Thoracic aorta (tissue), 2 donors: ENCODE data around the gene PLGLB1. TPM values are rescaled to one million over a fixed set of nuclear protein-coding genes. Genes with fewer than 3 reads are reported as not detected.
"Not testable (repeated sequence)": the region's sequence is repeated elsewhere in the genome, so short reads cannot be mapped to it uniquely, and the experiment has no call there.

Experiments
- ATAC-seq: fragments of 150-250 bp; one replicate; pipeline ENCODE4 v1.8.0; 2017; ENCODE audit warnings: low read depth; ENCODE audit not compliant: insufficient number of reproducible peaks, low FRiP score
- DNase-seq: peaks from one replicate; pipeline ENCODE4 v3.0.0-alpha.2; 2020; ENCODE audit warnings: low spot score
- H3K27ac ChIP-seq, 2 donors: fragments of 200-600 bp; sonication (generic); 1 replicate in 1 of 2; 2 replicates in 1 of 2; pipeline ENCODE4 v1.5.1; 2016; ENCODE audit warnings: mild to moderate bottlenecking in 2 of 2, moderate library complexity in 2 of 2
- H3K27me3 ChIP-seq: fragments of 200-600 bp; sonication (generic); replicated peaks from 2 replicates; pipeline ENCODE4 v1.6.0; 2016; ENCODE audit warnings: mild to moderate bottlenecking; ENCODE audit not compliant: insufficient read depth
- H3K36me3 ChIP-seq: fragments of 200-600 bp; sonication (generic); one replicate; pipeline ENCODE4 v1.5.1; 2016
- H3K4me1 ChIP-seq, 2 donors: fragments of 200-600 bp; sonication (generic); 1 replicate in 1 of 2; 2 replicates in 1 of 2; pipeline versions ENCODE4 v1.5.1 to v1.6.0; 2016; ENCODE audit warnings: low read depth in 2 of 2, mild to moderate bottlenecking in 1 of 2; ENCODE audit not compliant: control insufficient read depth in 1 of 2
- H3K4me3 ChIP-seq: fragments of 200-600 bp; sonication (generic); 2 replicates; pipeline ENCODE4 v1.5.1; 2016; ENCODE audit warnings: mild to moderate bottlenecking
- H3K9me3 ChIP-seq: fragments of 200-600 bp; sonication (generic); 2 replicates; pipeline ENCODE4 v1.5.1; 2016
- total RNA-seq, 2 donors: library from RNA; depleted of rRNA; stranded (reverse); fragments of >200 nt; gene quantifications; one replicate each; pipeline versions ENCODE4 v1.1.0 to v1.2.3, GENCODE V29; 2016

The PLGLB1 gene
- 1 to 10 TPM; 2.0 to 8.4 TPM for total RNA-seq

DNA sequence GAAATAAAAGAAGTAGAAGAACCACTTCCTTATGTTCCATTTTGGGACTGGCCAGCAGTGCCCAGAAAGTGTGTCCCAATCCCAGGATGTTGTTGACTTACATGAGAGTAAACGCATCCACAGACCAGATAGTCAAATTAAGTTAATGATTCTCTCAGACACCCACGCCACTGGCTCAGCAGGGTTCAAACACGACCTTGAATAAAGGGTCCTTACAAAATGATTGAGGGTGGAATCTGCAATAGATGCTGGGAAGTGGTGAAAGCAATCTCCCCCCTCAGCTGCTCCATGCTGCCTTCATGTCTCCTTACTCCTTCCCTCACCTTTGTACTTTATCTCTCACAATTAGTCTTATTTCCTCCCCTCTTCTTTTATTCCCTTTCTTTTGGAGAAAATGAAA is at the start of gene PLGLB1:
Gene PLGLB1, minus strand, starts transcription at position 101 of the 400 bp plus-strand sequence. Its CDS starts 61 bp downstream, at position 40.
- H3K27ac ChIP-seq, DNase-seq, H3K9me3 ChIP-seq, H3K36me3 ChIP-seq, H3K27me3 ChIP-seq, H3K4me3 ChIP-seq, ATAC-seq, H3K4me1 ChIP-seq: not testable (repeated sequence)

DNA sequence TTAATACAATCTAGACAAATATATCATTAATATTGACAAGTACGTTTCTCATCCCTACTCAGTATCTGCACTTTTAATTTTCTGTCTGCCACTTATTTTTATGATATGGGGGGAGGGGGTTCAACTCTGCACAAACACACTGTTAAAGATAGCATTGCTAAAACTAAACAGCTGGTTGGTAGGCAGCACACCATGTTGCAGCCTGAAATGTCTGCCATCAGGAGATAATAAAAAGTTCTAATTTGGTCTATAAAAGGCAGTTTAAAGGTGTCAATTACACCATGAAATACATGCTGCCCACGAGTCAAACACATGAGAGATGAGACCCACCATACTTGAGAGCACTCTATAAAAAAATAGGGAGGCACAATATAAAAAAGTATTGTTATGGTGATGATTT is 42.7 kb upstream of the PLGLB1 start:
- DNase-seq, H3K9me3 ChIP-seq, H3K36me3 ChIP-seq, ATAC-seq, H3K4me3 ChIP-seq, H3K27me3 ChIP-seq, H3K4me1 ChIP-seq, H3K27ac ChIP-seq: not testable (repeated sequence)

DNA sequence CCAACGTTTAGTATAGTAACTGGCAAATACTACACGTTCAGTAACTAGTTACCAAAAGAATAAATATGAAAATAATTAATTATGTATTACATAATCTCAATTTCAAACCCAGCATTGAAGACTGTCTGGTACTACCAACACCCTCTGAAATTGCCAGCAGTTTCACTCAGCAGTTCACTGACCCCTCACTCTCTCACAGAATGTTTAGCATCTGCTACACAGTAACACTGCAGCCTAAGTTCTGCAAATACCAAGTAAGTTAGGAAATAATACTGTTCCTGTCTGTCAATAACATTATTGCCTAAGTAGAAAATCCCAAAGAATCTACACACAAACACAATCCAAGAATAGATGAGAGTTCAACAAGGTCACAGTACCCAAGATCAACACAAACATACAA is 41.8 kb upstream of the PLGLB1 start:
- not testable (repeated sequence) for ATAC-seq, H3K4me1 ChIP-seq, H3K27me3 ChIP-seq, H3K36me3 ChIP-seq, H3K9me3 ChIP-seq, DNase-seq, H3K27ac ChIP-seq, H3K4me3 ChIP-seq

DNA sequence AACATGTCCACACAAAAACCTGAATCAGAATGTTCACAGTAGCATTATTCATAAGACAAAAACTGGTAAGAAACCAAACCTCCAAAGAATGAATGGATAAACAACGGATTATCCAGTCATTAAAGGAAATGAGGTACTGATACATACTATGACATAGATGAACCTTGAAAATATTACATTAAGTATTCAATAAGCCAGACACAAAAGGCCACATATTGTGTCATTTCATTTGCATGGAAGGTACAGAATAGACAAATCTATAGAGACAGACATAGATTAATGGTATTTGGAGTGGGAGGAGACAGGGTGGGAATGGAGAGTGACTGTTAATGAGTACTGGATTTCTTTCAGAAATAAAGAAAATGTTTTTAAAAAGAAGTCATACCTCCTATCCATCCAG is 39.9 kb upstream of the PLGLB1 start:
- H3K27ac ChIP-seq, ATAC-seq, H3K9me3 ChIP-seq, H3K4me1 ChIP-seq, H3K4me3 ChIP-seq, H3K27me3 ChIP-seq, DNase-seq, H3K36me3 ChIP-seq: not testable (repeated sequence)

DNA sequence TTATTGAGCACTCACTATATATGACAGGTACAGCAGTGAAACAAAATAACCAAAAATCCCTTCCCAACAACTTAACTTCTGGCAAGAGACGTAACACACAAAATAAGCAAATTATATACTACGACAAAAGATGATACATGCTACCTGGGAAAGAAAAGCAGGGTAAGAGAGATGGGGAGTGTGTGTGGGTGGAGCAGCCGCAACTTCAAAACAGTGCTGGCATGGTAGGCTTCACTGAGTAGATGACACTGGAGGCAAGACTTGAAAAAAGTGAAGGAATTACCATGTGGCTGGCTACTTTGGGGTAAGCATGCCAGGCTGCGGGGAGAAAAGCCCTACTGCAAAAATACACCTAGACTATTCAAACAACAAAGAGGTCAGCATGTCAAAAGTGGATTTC is 36.0 kb upstream of the PLGLB1 start:
- H3K36me3 ChIP-seq, DNase-seq, H3K4me3 ChIP-seq, H3K27me3 ChIP-seq, H3K4me1 ChIP-seq, ATAC-seq, H3K27ac ChIP-seq, H3K9me3 ChIP-seq: not testable (repeated sequence)

DNA sequence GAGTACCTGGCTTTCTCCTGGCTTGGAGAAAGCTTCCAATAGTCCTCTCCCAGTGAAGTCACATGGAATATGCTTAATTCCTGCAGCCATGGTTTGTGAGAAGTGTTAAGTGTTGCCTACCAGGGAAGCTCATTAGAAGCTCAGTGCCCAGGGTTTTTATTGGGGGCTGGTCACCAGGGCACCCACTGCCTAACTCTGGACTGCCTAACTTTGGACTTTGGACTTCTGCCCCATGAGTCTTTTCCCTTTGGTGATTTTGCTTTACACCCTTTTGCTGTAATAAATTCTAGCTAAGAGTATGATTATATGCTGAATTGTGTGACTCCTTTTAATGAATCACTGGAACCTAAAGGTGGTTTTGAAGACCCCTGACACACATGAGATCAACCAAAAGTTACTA is 35.2 kb upstream of the PLGLB1 start:
- not testable (repeated sequence) for H3K27me3 ChIP-seq, H3K27ac ChIP-seq, H3K4me3 ChIP-seq, H3K4me1 ChIP-seq, DNase-seq, H3K36me3 ChIP-seq, H3K9me3 ChIP-seq, ATAC-seq

DNA sequence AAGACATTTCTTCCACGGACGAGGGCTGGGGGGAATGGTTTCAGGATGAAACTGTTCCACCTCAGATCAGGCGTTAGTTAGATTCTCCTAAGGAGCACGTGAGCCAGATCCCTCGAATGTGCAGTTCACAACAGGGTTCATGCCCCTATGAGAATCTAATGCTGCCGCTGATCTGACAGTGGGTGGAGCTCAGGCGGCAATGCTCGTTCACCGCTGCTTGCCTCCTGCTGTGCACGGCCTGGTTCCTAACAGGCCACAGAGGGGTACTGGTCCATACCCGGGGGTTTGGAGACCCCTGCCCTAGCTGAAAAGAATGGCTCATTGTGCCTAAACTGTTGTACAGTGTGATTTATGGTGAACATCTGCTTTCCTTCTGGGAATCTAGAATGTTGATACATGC is 34.8 kb upstream of the PLGLB1 start:
- H3K9me3 ChIP-seq, H3K36me3 ChIP-seq, H3K27ac ChIP-seq, ATAC-seq, DNase-seq, H3K4me1 ChIP-seq, H3K4me3 ChIP-seq, H3K27me3 ChIP-seq: not testable (repeated sequence)

DNA sequence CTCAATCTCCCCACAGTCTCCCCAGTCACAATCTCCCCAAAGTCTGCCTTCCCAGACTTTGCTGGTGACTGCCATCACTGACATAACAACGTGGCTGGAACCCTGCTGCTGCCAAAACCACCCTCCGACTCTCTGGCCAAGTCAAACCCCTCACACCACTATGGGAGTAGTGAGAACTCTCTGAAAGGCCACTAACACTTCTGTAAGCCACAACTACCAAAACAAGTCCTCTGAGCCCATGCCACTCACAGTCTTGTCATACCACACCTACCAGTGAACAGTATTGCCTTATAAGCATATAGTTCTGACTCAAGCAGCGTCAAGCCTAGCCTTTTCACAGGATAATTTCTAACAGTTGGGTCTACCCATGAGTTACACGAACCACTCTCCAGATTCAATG is 32.7 kb upstream of the PLGLB1 start:
- not testable (repeated sequence) for H3K9me3 ChIP-seq, H3K27me3 ChIP-seq, ATAC-seq, H3K36me3 ChIP-seq, DNase-seq, H3K4me3 ChIP-seq, H3K4me1 ChIP-seq, H3K27ac ChIP-seq

DNA sequence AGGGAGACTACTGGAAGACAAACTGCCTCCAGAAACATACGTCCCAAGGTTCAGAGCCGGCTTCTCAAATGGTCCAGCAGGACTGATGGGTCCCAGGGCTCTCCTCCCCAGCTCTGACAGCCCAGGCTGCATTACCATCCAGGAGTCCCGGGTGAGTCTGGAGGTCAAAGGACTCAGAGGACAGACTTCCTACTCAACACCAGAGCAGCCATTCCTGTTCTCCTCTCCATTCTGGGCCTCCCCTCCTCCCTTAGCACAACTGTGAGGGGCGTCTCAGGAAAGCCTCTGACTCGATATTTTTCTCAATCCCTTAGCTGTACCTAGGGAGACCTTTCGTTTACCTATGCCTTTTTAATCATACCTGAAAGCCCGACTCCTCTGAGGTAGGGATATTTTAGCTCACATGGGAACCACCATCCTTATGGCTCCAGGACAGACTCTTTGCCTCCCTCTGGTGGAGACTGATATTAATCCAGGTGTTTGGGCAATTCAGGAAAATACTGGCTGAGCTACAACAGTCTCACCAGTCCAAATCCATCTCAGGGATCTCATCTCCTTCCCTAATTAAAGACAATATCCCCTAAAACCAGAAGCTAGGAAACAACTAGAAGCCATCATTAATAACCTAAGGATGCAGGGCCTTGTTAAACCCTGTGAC is 19.8 kb upstream of the PLGLB1 start:
- H3K9me3 ChIP-seq, H3K27me3 ChIP-seq, H3K4me1 ChIP-seq, H3K36me3 ChIP-seq, DNase-seq, ATAC-seq, H3K27ac ChIP-seq, H3K4me3 ChIP-seq: not testable (repeated sequence)

DNA sequence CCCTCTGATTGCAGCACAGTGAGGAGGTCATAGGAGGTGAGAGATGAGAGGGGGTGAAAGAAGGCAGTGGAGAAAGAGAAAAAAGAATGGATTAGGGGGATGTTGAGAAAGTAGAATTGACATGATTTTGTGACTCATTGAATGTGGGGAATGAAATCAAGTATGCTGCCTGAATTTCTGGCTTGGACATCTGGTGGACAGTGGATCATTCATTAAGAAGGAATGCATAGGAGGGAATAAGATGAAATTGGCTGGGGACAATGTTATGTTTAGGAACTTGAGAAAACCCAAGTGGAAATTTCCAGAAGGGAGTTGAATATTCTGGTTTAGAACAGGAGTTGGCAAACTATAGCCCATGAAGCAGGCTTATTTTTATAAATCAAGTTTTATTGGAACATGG is 7.0 kb upstream of the PLGLB1 start:
- not testable (repeated sequence) for H3K27me3 ChIP-seq, ATAC-seq, H3K4me3 ChIP-seq, H3K4me1 ChIP-seq, H3K36me3 ChIP-seq, H3K27ac ChIP-seq, H3K9me3 ChIP-seq, DNase-seq

DNA sequence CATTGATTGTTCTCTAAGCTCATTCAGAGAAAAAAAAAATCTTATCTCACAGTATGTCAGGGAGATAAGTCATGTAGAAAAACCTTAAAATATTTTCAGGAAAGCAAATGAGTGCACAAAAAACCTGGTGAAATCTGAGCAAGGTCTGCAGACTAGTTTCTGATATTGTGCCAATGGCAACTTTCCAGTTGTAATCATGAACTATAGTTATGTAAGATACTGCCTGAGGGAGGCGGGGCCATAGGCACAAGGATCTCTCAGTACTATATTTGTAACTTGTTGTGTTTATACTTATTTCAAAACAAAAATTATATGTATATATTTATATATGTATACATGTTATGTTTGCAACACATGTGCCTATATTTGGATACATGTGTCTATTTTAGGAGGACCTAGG is 5.2 kb upstream of the PLGLB1 start:
- H3K27me3 ChIP-seq, H3K9me3 ChIP-seq, H3K36me3 ChIP-seq, DNase-seq, H3K4me3 ChIP-seq, H3K27ac ChIP-seq, H3K4me1 ChIP-seq, ATAC-seq: not testable (repeated sequence)

DNA sequence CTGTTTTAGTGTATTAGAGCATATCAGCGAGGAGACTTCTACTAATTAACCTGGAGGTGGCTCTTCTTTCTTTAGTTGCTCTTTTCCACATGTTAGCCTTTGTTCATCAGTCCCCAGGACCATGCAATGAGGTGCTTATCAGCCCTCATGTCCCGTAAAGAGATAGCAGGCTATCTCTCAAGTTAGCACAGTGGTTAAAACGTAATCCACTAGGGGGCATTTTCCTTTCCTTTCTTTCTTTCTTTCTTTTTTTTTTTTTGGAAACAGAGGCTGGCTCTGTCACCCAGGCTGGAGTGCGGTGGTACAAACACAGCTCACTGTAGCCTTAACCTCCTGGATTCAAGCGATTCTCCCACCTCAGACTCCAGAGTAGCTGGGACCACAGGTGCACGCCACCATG is 4.3 kb upstream of the PLGLB1 start:
- not testable (repeated sequence) for H3K4me1 ChIP-seq, ATAC-seq, H3K36me3 ChIP-seq, H3K27me3 ChIP-seq, DNase-seq, H3K27ac ChIP-seq, H3K4me3 ChIP-seq, H3K9me3 ChIP-seq

DNA sequence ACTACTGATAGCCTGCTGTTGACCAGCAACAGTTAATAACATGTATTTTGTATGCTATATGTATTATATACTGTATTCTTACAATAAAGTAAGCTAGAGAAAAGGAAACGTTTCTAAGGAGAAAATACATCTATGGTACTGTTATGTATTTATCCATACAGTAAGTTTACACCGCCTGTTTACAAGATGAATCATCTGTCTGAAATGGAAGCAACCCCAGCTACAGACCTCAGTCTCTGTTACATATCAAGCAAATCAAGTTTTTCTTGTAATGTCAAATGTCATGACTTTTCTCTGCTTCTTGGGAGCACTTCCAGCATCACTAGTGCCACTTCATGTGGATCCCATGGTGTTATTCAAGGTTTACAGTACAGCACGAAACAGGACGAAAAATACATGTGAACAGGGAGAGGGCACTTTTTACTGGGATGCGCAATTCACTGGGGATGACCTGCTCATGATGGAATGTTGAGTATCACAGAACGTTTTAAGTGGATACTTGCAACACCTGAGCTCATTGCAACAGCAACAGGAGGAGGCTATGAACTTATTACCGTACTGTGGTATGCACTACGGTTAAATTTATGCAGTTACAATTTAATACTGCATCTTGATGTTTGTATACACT is 2.5 kb upstream of the PLGLB1 start:
- not testable (repeated sequence) for H3K27me3 ChIP-seq, H3K36me3 ChIP-seq, H3K4me1 ChIP-seq, ATAC-seq, H3K4me3 ChIP-seq, H3K9me3 ChIP-seq, DNase-seq, H3K27ac ChIP-seq
